ENCODE results near the gene DSC2.

DNA sequence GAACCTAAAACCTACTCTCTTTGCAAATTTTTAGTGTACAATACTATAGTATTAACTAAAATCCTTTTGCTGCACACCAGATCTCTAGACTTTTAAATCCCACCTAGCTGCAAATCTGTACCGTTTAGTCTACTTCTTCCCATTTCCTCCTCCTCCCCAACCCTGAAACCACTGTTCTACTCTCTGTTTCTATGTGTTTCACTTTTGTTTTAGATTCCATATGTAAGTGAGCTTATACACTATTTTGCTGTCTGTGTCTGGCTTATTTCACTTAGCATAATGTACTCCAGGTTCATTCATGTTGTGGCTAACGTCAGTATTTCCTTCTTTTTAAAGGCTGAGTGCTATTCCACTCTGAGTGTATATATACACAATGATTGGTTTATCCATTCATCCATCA is 18.4 kb upstream of the DSC2 start:
- TF ChIP-seq, protein P1, sequence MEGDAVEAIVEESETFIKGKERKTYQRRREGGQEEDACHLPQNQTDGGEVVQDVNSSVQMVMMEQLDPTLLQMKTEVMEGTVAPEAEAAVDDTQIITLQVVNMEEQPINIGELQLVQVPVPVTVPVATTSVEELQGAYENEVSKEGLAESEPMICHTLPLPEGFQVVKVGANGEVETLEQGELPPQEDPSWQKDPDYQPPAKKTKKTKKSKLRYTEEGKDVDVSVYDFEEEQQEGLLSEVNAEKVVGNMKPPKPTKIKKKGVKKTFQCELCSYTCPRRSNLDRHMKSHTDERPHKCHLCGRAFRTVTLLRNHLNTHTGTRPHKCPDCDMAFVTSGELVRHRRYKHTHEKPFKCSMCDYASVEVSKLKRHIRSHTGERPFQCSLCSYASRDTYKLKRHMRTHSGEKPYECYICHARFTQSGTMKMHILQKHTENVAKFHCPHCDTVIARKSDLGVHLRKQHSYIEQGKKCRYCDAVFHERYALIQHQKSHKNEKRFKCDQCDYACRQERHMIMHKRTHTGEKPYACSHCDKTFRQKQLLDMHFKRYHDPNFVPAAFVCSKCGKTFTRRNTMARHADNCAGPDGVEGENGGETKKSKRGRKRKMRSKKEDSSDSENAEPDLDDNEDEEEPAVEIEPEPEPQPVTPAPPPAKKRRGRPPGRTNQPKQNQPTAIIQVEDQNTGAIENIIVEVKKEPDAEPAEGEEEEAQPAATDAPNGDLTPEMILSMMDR (IDR thresholded peaks at IDR 0.05; ENCODE audit: insufficient read depth, low read length), result no peak
- TF ChIP-seq POLR2AphosphoS5 (IDR thresholded peaks at IDR 0.05; ENCODE audit: low read depth) (no peak), GABPA (IDR thresholded peaks at IDR 0.05; ENCODE audit: low read depth) (no peak)
- TF ChIP-seq, protein P2, sequence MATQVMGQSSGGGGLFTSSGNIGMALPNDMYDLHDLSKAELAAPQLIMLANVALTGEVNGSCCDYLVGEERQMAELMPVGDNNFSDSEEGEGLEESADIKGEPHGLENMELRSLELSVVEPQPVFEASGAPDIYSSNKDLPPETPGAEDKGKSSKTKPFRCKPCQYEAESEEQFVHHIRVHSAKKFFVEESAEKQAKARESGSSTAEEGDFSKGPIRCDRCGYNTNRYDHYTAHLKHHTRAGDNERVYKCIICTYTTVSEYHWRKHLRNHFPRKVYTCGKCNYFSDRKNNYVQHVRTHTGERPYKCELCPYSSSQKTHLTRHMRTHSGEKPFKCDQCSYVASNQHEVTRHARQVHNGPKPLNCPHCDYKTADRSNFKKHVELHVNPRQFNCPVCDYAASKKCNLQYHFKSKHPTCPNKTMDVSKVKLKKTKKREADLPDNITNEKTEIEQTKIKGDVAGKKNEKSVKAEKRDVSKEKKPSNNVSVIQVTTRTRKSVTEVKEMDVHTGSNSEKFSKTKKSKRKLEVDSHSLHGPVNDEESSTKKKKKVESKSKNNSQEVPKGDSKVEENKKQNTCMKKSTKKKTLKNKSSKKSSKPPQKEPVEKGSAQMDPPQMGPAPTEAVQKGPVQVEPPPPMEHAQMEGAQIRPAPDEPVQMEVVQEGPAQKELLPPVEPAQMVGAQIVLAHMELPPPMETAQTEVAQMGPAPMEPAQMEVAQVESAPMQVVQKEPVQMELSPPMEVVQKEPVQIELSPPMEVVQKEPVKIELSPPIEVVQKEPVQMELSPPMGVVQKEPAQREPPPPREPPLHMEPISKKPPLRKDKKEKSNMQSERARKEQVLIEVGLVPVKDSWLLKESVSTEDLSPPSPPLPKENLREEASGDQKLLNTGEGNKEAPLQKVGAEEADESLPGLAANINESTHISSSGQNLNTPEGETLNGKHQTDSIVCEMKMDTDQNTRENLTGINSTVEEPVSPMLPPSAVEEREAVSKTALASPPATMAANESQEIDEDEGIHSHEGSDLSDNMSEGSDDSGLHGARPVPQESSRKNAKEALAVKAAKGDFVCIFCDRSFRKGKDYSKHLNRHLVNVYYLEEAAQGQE (IDR thresholded peaks at IDR 0.05; ENCODE audit: insufficient replicate concordance, low read depth), result no peak
